AG09319 (cell line): ENCODE measurements around the gene PSMB10.

Experiments used
- DNase-seq: peaks from one replicate; pipeline ENCODE4 v3.0.0-alpha.2; 2010; ENCODE audit warnings: low read depth; ENCODE audit errors: extremely low read depth
- TF ChIP-seq, protein P1 (sequence below): IDR thresholded peaks from 2 replicates; pipeline ENCODE4 v1.5.1; 2011; ENCODE audit warnings: low read depth, mild to moderate bottlenecking, inconsistent platforms, low read length, moderate library complexity

Gene PSMB10

DNA sequence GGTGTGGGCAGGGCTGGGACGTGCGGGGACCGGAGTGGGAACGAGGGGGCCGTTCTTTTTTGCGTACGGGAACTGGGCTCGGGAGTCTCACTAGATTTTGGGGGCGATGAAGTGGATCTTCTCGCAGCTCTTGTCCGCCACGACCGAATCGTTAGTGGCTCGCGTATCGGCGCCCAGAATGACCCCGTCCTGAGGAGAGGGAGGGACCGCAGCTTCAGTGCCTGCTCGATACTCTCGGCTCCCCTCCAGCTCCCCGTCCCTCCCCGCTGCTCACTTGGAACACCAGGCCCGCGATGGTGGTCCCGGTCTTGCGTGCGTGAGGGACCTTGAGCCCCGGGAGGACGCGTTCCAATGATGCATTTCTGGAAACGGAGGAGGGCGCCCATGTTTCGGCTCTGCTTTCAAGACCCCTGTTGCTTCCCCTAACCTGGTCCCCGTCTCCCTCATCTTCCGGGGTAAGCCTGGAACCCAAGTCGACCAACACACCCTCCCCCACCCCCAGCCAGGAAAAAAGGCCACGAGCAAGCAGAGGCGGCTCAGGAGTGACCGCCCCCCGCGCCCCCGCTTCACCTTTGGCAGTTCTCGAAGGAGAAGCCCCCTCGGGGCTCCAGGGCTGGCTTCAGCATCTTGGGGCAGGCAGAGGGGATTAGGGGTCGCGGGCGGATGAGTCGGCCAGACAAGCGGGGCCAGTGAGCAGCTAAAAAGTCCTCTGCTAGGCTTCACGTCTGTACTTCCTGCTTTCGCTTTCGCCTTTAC is at the start of gene PSMB10:
TSS of gene PSMB10 (minus strand) at position 727 of the 756 bp plus-strand sequence. CDS start at position 626, 101 bp downstream.
- TF ChIP-seq, protein P1, sequence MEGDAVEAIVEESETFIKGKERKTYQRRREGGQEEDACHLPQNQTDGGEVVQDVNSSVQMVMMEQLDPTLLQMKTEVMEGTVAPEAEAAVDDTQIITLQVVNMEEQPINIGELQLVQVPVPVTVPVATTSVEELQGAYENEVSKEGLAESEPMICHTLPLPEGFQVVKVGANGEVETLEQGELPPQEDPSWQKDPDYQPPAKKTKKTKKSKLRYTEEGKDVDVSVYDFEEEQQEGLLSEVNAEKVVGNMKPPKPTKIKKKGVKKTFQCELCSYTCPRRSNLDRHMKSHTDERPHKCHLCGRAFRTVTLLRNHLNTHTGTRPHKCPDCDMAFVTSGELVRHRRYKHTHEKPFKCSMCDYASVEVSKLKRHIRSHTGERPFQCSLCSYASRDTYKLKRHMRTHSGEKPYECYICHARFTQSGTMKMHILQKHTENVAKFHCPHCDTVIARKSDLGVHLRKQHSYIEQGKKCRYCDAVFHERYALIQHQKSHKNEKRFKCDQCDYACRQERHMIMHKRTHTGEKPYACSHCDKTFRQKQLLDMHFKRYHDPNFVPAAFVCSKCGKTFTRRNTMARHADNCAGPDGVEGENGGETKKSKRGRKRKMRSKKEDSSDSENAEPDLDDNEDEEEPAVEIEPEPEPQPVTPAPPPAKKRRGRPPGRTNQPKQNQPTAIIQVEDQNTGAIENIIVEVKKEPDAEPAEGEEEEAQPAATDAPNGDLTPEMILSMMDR, result no peak

DNA sequence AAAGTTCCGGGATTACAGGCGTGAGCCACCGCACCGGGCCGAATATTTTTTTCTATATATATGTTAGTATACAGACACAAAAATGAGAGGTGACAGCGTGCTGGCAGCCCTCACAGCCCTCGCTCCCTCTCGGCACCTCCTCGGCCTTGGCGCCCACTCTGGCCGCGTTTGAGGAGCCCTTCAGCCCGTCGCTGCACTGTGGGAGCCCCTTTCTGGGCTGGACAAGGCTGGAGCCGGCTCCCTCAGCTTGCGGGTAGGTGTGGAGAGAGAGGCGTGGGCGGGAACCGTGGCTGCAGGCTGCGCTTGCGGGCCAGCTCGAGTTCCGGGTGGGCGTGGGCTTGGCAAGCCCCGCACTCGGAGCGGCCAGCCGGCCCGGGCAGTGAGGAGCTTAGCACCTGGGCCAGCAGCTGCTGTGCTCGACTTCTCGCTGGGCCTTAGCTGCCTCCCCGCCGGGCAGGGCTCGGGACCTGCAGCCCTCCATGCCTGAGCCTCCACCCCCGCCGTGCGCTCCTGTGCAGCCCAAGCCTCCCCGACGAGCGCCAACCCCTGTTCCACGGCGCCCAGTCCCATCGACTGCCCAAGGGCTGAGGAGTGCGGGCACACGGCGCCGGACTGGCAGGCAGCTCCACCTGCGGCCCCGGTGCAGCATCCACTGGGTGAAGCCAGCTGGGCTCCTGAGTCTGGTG is 45.5 kb upstream of the PSMB10 start:
- DNase-seq, result no peak
- TF ChIP-seq, protein P1, result no peak

More for the DNA sequence above, at the start of gene PSMB10:
- no peak for DNase-seq

DNA sequence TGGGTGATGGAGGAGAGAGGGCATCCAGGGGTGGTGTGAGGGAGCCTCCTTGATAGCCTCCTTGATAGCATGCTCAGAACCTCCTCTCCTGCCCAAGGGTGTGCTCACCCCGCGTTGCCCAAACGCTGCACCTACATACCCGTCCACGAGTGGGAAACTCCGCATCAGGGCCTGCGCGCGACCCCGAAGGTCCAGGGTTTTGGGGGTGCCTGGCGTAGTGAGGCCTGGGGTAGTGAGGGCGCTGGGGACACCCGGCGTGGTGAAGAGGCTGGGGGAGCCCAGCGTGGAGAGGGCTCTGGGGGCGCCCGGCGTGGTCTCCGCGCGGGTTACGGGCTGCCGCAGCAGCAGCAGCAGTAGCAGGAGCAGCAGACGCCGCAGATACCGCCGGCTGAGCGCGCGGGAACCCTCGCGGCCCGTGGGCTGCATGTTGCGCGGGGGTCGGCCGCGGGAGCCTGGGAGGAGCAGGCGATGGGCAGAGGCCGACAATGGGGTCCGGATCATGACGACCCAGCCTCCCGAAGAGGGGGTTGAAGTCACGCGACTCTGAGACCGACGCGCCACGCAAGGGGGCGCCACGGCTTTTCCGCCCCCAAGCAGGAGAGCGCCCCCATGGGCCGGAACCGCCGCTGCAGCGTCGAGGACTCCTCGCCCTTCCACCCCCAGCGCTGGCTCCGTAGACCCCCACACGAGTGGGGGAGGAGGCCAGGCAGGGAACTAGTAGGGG is 43.5 kb upstream of the PSMB10 start, which contains the start of gene DPEP3:
TSS of gene DPEP3 (minus strand) at position 545 of the 724 bp plus-strand sequence. CDS start at position 426, 119 bp downstream.
- DNase-seq, result no peak
- TF ChIP-seq, protein P1, result peak; percentile 15

DNA sequence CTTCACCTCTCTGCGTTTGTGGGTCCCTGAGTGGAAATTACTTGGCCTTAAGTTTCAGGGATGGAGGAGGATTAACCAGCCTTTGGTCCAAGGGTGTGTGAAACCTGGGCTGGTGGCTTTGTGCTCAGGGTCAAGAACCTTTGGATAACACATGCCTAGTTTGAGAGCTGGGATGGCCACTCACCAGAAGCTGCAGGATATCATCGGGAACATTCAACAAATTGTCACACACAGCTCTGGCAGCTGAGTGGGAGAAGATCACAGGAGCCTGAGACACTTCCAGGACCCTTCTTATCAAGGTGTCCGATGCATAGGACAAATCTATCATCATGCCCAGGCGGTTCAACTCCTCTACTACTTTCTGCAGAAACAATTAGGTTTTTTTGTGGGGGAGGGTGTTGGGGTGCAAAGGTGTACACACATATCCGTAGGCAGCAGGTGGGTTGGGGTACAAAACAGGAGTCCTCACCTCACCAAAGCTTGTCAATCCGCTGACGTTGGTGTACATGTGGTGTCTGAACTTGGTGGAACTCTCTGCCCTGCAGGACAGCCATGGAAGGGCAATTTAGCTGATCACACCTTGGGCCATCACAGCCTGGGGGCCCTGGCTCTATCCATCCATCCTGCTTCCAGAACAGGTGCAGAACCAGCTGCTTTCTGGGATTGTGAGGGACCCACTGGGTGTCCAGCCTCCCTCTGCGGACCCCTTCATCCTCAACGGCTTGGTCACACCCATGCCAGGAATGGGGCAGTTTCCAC is 41.0 kb upstream of the PSMB10 start:
- no peak for DNase-seq
- TF ChIP-seq, protein P1, result no peak

DNA sequence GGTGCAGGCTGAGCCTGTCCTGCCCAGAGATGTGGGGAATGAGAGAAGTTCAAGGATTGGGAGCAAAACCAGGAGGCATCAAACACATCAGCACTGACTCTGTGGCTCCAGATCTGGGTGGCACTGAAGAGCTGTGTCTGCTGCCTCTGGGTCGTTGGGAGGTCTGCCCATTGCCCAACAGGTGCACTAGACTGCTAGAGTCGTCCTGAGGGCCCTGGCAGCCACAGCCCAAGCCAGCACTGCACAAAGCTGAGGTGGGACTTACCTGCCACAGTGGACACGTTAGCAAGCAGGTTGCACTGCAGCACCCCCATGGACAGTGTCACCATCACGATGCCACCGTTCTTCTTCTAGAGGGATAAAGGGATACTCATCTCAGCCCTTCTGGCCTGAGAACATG is 40.4 kb upstream of the PSMB10 start:
- TF ChIP-seq, protein P1, result no peak
- DNase-seq, result no peak

DNA sequence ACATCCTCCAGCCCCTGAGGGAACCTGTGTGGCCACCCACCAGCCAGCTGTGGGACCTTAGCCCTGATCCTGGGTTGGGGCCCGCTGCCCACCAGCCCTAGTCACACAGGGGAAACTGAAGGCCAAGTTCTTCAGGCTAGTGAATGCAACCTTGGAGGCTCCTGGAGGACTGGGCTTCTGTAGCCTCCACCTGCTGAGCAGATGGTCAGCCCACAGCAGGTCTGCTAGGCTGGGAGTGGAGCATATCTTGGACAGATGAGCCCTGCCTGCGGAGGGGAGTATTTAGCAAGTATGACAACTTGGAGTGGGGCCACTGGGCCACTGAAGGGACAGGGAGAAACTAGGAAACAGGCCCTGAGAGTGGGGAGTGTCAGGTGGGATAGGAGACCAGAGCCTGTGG is 39.6 kb upstream of the PSMB10 start:
- no peak for DNase-seq
- TF ChIP-seq, protein P1, result no peak
